ENCODE results near the gene SND1. TPM values are rescaled to one million over a fixed set of nuclear protein-coding genes. Genes with fewer than 3 reads are reported as not detected.
A peak's percentile ranks its signal among the peaks of the same experiment; 100 is the strongest.

The SND1 gene
- total and polyA plus RNA-seq, 10 donors = 61.7 to 173 (median 116) TPM

- peak overlapping the region in 1 of 8 donors; percentile 11 for H3K4me3 ChIP-seq
- H3K9me3 ChIP-seq = no peaks in the 10 kb centered on the region
- no peaks in the 10 kb centered on the region for H3K36me3 ChIP-seq
- intact Hi-C loops (cut with DNase I; ENCODE audit: low total_unique reads) = no loop called here
- H3K27ac ChIP-seq = peak overlapping the region in 7 of 8 donors; percentile 7 to 65 (median 58)
- peaks cover 34 to 71% (median 62%) of the 10 kb centered on the region in 6 donors for H3K4me1 ChIP-seq
- TF ChIP-seq CTCF (IDR thresholded peaks at IDR 0.05 in 8 of 11, conservative IDR thresholded peaks at IDR 0.05 in 3 of 11) (no peak), POLR2AphosphoS5 (IDR thresholded peaks at IDR 0.05) (peak in 2 of 3 donors; percentile 1 to 29)
- peak; percentile 79 for DNase-seq
- no peaks in the 10 kb centered on the region for H3K27me3 ChIP-seq (replicated peaks in 1 of 7)
- WGBS, 5 donors = 21 to 41% (median 27%) methylated on average over 3 to 4 of the region's 4 CpGs
Observed at GRCh38 chr7:128112781-128113221, 460.8 kb downstream of the SND1 start.

- TF ChIP-seq CTCF (IDR thresholded peaks at IDR 0.05 in 8 of 11, conservative IDR thresholded peaks at IDR 0.05 in 3 of 11) (no peak), POLR2AphosphoS5 (IDR thresholded peaks at IDR 0.05) (no peak), POLR2A (IDR thresholded peaks at IDR 0.05) (no peak)
Observed at GRCh38 chr7:128113839-128114238, 461.8 kb downstream of the SND1 start.

GRCh38 chr7:128114806-128115205, 462.8 kb downstream of the SND1 start:
- H3K4me1 ChIP-seq = peaks cover 24 to 59% (median 49%) of the 10 kb centered on the region in 6 donors
- no peaks in the 10 kb centered on the region for H3K36me3 ChIP-seq
- DNase-seq = no peak
- no peak overlapping the region for H3K4me3 ChIP-seq
- H3K27me3 ChIP-seq (replicated peaks in 1 of 7) = no peaks in the 10 kb centered on the region
- H3K27ac ChIP-seq = no peak overlapping the region
- no peaks in the 10 kb centered on the region for H3K9me3 ChIP-seq
- TF ChIP-seq POLR2A (IDR thresholded peaks at IDR 0.05) (no peak), POLR2AphosphoS5 (IDR thresholded peaks at IDR 0.05) (no peak), CTCF (IDR thresholded peaks at IDR 0.05 in 8 of 11, conservative IDR thresholded peaks at IDR 0.05 in 3 of 11) (no peak)
- intact Hi-C loops (cut with DNase I; ENCODE audit: low total_unique reads) = no loop called here
- WGBS, 5 donors = 72 to 95% (median 85%) methylated on average over 7 of the region's 7 CpGs

More at GRCh38 chr7:128113839-128114238, 461.8 kb downstream of the SND1 start:
- peaks cover 28 to 69% (median 58%) of the 10 kb centered on the region in 6 donors for H3K4me1 ChIP-seq
- intact Hi-C loops (cut with DNase I; ENCODE audit: low total_unique reads) = no loop called here
- peak; percentile 30 for DNase-seq
- no peaks in the 10 kb centered on the region for H3K27me3 ChIP-seq (replicated peaks in 1 of 7)
- H3K9me3 ChIP-seq = no peaks in the 10 kb centered on the region
- H3K4me3 ChIP-seq = no peak overlapping the region
- no peaks in the 10 kb centered on the region for H3K36me3 ChIP-seq
- 63 to 79% (median 68%) methylated on average over 4 of the region's 4 CpGs for WGBS, 5 donors
- H3K27ac ChIP-seq = no peak overlapping the region

- Histone ChIP-seq H3K27me3 (replicated peaks in 1 of 7) (no peaks in the 10 kb centered on the region), H3K36me3 (no peaks in the 10 kb centered on the region), H3K4me1 (peaks cover 24 to 53% (median 44%) of the 10 kb centered on the region in 6 donors), H3K27ac (no peak overlapping the region), H3K4me3 (no peak overlapping the region), H3K9me3 (no peaks in the 10 kb centered on the region)
- WGBS, 5 donors = 72 to 77% (median 74%) methylated on average over 10 of the region's 10 CpGs
- intact Hi-C loops (cut with DNase I; ENCODE audit: low total_unique reads) = no loop called here
- TF ChIP-seq CTCF (IDR thresholded peaks at IDR 0.05 in 8 of 11, conservative IDR thresholded peaks at IDR 0.05 in 3 of 11) = no peak
- no peak for TF ChIP-seq POLR2A (IDR thresholded peaks at IDR 0.05)
- TF ChIP-seq POLR2AphosphoS5 (IDR thresholded peaks at IDR 0.05) = no peak
- no peak for DNase-seq
Observed at GRCh38 chr7:128115336-128115820, 463.4 kb downstream of the SND1 start.
